Measurements from ENCODE around the gene PTPRN2. TPM values are rescaled to one million over a fixed set of nuclear protein-coding genes. Genes with fewer than 3 reads are reported as not detected.

PTPRN2 gene
- total and polyA plus RNA-seq, 2 donors (not counting 3 experiments of a cell fraction or from before 2014, with no cell fraction given) = 0.62 to 0.88 TPM

- Histone ChIP-seq H3K27ac (ENCODE audit: insufficient read depth, low read depth, low read length) (no peak overlapping the region), H3K27me3 (ENCODE audit: control insufficient read depth in 2 of 2, insufficient read depth in 2 of 2, low read length in 2 of 2) (no peaks in the 10 kb centered on the region), H2AFZ (ENCODE audit: low read depth, low read length) (no peak overlapping the region), H3K79me2 (ENCODE audit: control insufficient read depth, insufficient read depth, low read length) (no peaks in the 10 kb centered on the region), H3K9me1 (replicated peaks; ENCODE audit: control insufficient read depth, extremely low read depth, insufficient read depth, low read length) (no peaks in the 10 kb centered on the region), H3K4me2 (ENCODE audit: insufficient read depth, low read length) (no peak overlapping the region), H3K9me3 (replicated peaks; ENCODE audit: control insufficient read depth, insufficient read depth, low read length) (peaks cover 2% of the 10 kb centered on the region), H3K9ac (replicated peaks; ENCODE audit: extremely low read depth, insufficient read depth, low read length) (no peak overlapping the region), H4K20me1 (replicated peaks; ENCODE audit: control insufficient read depth, extremely low read depth, insufficient read depth, low read length) (no peaks in the 10 kb centered on the region), H3K4me1 (ENCODE audit: control insufficient read depth, extremely low read depth, insufficient read depth, low read length) (no peaks in the 10 kb centered on the region), H3K4me3 (replicated peaks in 1 of 3; ENCODE audit: insufficient read depth in 1 of 3, low read depth in 1 of 3, low read length in 3 of 3) (no peak overlapping the region), H3K36me3 (ENCODE audit: control insufficient read depth in 2 of 2, extremely low read depth in 1 of 2, insufficient read depth in 2 of 2, low read length in 2 of 2) (no peaks in the 10 kb centered on the region)
- TF ChIP-seq POLR2A (IDR thresholded peaks at IDR 0.05; ENCODE audit: low read depth, low read length) (no peak), MAX (IDR thresholded peaks at IDR 0.05; ENCODE audit: insufficient read depth, insufficient read length) (no peak), FOS (IDR thresholded peaks at IDR 0.05; ENCODE audit: borderline replicate concordance, insufficient read depth, low read length) (no peak)
- FAIRE-seq = no peak
- intact Hi-C loops (cut with micrococcal nuclease) = no loop called here
- ChIA-PET POLR2A (no interaction called here), CTCF (no interaction called here)
- dilution Hi-C loops (cut with MboI; ENCODE audit: extremely low pct_ligation_motif_present, low sequenced_read_pairs) = no loop called here
- no peak for DNase-seq (ENCODE audit: low read depth, low spot score)
- no TSS peak for BruUV-seq (replicated peaks)
Observed at GRCh38 chr7:158270856-158271413, 316.7 kb downstream of the PTPRN2 start.

- TF ChIP-seq CTCF (IDR thresholded peaks at IDR 0.05; ENCODE audit: extremely low read depth in 1 of 2, insufficient read depth in 1 of 2, low read depth in 1 of 2, low read length in 2 of 2) = no peak
- Histone ChIP-seq H3K79me2 (ENCODE audit: control insufficient read depth, insufficient read depth, low read length) (no peaks in the 10 kb centered on the region), H4K20me1 (replicated peaks; ENCODE audit: control insufficient read depth, extremely low read depth, insufficient read depth, low read length) (no peaks in the 10 kb centered on the region), H3K27ac (ENCODE audit: insufficient read depth, low read depth, low read length) (no peak overlapping the region), H2AFZ (ENCODE audit: low read depth, low read length) (no peak overlapping the region), H3K9me1 (replicated peaks; ENCODE audit: control insufficient read depth, extremely low read depth, insufficient read depth, low read length) (no peaks in the 10 kb centered on the region), H3K4me2 (ENCODE audit: insufficient read depth, low read length) (no peak overlapping the region), H3K9me3 (replicated peaks; ENCODE audit: control insufficient read depth, insufficient read depth, low read length) (peaks cover 2% of the 10 kb centered on the region), H3K4me1 (ENCODE audit: control insufficient read depth, extremely low read depth, insufficient read depth, low read length) (no peaks in the 10 kb centered on the region), H3K27me3 (ENCODE audit: control insufficient read depth in 2 of 2, insufficient read depth in 2 of 2, low read length in 2 of 2) (no peaks in the 10 kb centered on the region), H3K9ac (replicated peaks; ENCODE audit: extremely low read depth, insufficient read depth, low read length) (no peak overlapping the region), H3K4me3 (replicated peaks in 1 of 3; ENCODE audit: insufficient read depth in 1 of 3, low read depth in 1 of 3, low read length in 3 of 3) (no peak overlapping the region), H3K36me3 (ENCODE audit: control insufficient read depth in 2 of 2, extremely low read depth in 1 of 2, insufficient read depth in 2 of 2, low read length in 2 of 2) (no peaks in the 10 kb centered on the region)
- DNase-seq (ENCODE audit: low read depth, low spot score) (no peak), FAIRE-seq (no peak)
- intact Hi-C loops (cut with micrococcal nuclease) = no loop called here
- dilution Hi-C loops (cut with MboI; ENCODE audit: extremely low pct_ligation_motif_present, low sequenced_read_pairs) = no loop called here
- no TSS peak for BruUV-seq (replicated peaks)
- CTCF ChIA-PET = no interaction called here
- POLR2A ChIA-PET = no interaction called here
Observed at GRCh38 chr7:158270106-158270775, 317.4 kb downstream of the PTPRN2 start.

Measured in endothelial cell of umbilical vein (primary cell).